HG02852 (cell line): Measurements from ENCODE around the gene WHAMM.
A peak's percentile ranks its signal among the peaks of the same experiment; 100 is the strongest.

ENCODE experiments used
- ATAC-seq: cut with Tn5 transposase; IDR thresholded peaks from one replicate; pipeline ENCODE4 v1.9.1; 2021; ENCODE audit warnings: mild to moderate bottlenecking, moderate library complexity; ENCODE audit not compliant: unreplicated experiment

WHAMM gene

DNA sequence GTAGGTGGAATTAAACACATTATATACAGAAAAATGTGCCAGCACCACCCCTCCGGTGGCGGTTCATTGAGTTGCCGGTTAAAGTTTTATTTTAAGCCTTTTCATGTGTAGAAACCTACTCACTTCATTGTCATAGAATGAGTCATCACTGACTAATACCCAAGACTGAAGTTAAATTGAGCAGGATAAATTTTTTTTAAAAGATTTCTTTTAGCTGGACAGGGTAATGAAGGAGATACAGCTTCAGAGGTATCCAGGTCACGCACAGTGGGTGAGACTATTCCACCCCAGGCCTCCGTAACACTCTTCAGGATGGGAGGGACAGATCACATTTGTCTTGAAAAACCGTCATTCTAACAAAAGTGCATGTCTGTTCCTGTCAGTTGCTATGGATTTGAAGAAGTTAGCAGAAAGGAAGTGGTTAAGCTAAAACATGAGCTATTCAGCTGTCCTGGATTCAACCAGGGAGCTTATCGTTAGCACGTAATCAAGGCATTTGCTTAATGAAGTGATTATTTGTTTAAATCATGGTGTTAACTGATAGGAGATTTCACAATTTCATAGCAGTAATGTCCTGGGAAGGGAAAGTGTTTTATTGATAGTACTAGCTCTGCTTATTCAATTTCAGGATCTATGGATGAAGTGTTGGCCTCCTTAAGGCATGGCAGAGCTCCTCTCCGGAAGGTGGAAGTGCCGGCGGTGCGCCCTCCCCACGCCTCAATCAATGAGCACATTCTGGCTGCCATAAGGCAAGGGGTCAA, 23.4 kb downstream of the WHAMM start:
- ATAC-seq = peak; percentile 84

DNA sequence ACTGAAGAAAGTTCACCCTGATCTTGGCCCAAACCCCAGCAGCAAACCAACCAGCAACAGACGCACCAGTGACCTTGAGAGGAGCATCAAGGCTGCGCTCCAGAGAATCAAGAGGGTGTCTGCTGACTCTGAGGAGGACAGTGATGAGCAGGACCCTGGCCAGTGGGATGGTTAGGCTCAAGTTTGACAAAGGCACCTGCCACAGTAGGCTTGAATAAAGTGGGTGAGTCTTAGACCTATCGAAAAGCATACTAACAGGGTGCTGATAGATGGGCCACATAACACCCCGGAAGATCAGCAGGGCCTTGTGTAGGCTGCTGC, 23.9 kb downstream of the WHAMM start:
- no peak for ATAC-seq

DNA sequence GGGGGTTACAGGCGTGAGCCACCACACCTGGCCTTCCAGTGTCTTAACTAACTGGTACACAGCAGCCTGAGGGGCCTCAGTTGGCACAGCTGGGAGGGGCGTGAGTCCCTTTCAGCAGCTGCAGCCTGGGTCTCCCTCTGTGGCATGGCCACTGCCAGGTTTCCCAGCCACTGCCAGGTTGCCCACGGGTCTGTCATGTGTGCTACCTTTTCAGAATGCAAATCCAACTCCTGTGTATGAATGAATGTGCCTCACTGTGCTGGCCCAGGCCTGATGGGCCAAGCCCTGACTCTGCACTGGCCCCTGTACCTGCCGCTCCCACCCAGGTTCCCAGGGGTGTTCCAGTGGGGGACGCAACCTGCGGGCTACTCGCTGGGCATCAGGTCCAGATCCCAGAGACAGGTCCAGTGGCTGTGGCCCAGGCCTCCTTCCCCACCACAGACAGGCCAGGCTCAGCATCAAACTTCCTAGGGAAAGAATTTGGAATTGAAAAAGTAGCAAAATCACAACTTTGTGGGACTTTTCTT, 26.0 kb downstream of the WHAMM start:
- ATAC-seq = no peak

DNA sequence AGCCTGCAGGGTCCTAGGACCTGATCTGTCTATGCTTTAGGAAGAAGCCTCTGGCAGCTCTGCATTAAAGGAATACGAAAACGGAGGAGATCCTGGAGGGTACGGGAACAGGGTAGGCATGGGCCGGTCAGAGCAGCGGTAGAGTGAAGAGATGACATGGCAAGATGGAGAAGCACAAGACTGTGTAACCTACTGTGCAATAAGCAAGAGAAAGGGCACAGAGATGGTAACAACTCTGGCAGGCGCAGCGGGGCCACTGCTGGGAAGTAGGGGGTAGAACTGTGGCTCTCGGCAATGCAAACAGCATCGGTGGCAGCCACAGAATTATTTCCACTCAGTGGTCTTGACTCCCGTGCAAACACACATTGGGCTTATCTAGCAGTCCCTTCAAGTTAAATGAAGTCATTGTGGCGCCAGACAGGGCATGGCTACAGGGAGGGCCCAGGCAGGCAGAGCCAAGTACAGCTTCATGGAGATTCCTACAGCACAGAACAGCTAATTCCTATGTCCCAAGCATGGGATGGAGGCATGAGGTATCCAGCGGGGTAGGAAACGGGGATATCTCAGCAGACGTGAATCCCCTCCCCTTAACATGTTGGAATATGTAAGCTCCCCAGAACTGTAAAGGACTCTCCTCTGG, 28.8 kb downstream of the WHAMM start:
- ATAC-seq = no peak

DNA sequence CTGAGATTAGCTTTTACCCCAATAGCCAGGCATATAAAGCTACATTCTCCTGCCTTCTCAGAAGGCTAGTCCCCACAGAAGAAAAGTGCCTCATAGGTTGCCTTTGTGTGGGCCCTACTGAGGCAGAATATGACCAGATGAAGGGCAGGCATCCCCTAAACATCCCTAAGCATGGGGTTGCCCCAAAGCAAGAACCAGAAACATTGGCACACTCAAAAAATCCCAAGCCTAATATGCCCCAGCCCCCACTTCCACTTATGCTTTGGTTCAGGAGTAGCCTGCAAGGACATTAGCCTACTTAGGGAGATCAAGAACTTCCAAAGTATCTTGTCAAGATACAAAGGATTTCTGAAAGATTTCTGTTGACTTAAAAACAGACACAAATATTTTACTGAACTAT, 29.7 kb downstream of the WHAMM start:
- no peak for ATAC-seq

DNA sequence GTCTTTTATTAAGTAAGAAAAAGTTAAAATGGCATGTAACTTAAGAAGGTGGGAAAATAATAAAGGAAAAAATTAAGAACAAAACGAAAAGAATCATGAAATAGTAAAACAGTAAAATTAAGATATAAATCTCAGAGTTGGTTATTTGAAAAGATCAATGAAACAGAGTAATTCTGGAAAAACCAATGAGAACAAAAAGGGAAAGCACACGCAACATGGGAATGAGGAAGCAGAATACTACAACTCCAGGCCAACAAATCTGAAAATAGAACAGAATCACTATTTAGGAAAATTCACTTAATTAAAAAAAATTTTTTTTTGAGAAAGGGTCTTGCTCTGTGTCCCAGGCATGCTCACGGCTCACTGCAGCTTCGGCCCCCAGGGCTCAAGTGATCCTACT, 30.7 kb downstream of the WHAMM start:
- ATAC-seq = no peak

DNA sequence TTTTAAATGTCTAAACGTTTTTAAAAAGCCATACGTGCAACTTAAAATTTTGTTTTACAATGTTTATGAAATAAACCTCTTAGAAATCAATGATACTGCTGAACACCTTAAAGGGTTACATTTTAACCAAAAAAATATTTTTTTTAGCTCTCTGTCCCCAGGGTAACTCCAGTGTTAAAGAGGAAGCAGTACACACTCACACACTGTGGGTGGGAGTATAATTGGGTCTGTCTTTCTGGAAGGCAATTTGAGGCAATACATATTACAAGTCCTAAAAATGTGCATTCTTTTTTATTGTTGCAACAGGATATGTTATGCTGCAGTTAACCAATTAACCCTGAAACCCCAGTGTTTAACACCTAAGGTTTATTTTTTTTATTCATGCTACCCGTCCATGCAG, 34.1 kb downstream of the WHAMM start:
- ATAC-seq = no peak

DNA sequence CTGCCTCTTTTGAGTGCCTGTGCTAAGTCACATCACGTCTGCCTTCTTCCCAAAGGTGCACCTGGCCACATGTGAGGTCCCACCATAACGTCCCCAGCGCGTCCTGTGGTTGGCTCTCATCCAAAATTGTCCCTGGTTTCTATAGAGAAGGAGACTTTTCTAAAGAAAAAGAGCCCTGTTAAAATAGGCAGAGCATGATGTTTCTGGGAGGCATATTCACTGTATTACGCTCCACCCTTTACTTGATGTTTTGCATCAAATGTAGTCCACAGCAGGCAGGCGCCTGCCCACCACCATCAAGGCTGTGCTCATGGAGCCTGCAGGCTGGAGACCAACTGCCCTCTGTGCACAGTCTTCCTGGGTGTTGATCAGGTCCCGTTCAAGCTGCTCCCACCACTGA, 36.3 kb downstream of the WHAMM start:
- ATAC-seq = no peak

DNA sequence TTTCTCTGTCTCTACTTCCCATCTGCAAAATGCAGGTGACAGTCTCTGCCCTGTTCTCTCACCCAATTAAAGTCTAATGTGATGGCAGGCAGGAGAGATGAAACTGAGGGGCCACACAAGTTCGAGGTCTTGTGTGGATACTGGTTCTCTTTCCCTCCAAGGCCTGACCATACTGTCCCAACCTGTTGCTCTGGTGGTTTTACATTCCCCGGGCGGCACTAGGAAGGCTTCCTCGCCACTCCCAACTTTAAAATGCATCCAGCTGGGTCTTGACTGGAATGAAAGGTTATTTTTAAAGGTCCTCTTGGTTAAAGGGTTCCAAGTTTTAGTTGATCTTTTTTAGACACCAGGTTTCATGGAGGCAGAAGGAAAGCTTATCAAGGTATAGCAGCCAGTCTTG, 37.2 kb downstream of the WHAMM start:
- no peak for ATAC-seq

DNA sequence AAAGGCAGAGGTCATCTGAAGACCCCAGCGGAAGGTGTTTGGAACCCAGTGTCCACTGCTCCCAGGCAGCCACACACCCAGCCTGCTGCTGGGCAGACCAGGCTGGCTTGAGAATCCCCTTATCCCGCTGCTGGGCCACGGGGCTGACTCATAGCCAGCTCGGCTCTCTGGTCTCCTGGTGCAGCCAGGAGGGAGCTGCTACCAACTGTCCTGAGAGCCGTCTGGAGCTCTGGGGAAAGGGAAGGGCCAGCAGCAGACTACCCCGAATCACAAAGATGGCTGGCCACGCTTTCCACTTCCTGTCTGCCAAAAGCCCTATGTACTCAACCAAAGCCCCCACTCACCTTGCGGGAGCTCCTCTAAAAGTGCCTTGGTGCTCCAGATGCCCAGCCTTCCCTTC, 38.3 kb downstream of the WHAMM start:
- ATAC-seq = no peak

DNA sequence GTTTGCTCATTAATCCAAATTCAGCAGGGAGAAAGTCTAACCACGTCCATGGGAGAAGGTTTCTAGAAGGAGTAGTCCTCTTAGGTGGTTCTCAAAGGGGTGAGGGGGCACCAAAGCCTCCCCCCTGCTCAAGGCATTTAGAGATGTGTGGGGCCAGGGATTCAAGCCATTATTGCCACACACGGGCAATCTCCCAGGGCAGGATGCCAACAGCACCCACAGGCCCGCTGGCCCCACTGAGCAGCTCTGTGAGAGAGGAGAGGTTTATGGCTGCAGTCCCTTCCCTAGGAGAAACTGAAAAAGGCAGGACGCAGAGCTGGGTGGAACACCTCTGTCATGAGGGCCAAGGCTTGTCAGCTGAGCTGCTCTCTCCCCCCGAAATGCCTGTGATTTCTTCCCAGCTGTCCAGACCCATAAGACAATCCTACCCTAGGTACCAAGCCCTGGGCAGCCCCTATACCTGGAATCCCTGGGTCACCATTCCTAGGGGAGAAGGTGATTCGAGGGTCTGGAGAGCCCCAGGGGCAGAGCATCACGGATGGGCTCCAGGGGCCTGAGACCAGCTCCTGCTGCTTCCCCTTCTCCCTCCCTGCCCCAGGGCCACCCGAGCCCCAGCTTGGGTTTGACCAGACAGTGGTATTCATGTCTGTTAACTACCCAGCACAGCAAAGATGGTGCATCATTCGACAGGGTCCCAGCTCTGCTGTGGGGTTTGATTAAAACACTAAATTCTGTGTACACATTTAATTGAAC, 39.0 kb downstream of the WHAMM start:
- ATAC-seq = no peak

DNA sequence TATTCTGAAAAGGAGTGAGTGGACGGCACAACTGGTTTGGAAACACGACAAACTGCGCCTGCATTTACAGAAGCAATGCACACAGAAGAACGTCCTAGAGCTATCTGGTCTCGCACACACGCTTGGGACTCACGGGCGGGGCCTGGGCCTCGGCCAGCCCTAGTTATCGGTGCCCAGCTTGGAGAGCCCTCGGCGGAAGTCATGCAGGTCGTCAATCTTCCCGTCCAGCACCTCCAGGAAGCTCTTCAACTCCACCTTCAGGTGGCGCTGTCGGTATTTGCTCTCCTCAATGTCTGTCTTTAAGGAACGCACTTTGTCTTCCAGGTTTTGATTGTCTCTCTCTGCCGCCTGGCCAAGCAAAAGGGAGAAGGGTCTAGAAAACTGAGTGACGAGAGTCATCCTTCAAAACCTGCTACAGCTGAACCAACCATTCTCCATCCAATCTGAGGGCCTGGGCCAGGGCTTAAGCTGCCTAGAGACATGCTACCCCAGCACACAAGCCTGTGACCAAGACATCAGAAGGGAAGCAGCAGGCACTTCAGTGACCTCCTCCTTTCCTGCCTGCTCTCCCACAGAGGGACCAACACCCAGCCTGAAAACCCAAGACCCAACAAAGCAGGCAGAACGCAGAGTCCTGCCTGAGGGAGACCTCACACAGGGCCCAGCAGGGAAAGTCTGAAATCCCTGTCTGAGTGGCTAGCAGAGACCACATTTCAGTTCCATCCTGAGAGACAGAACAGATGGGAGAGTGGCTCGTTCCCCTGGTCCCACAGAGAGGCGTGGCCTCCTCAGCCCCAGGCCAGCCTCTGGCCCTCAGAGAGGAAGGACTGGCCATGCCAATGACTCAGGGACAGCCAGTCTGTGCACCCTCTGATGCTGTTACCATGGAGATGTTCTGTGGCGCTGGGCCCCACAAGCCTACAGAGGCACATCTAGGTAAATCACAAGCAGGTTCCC, 40.4 kb downstream of the WHAMM start:
- ATAC-seq = no peak

DNA sequence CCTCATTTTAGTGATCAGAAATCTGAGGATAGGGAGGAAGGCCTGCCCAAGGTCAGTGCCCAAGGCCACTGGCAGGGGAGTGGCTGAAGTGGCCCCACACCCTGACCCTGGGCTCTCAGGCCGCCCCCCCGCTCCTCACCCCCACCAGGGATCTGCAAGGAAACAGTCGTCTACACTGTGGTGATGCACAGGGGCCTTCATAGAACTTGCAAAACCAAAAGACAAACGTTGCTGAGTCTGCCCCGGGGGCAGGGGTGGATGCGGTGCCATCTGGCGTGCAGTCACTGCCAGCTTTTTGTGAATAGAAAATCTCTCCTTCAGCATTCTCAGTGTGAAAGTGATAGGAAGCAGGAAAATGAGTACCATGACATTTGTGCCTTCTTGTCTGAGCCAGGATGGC, 41.3 kb downstream of the WHAMM start:
- no peak for ATAC-seq

DNA sequence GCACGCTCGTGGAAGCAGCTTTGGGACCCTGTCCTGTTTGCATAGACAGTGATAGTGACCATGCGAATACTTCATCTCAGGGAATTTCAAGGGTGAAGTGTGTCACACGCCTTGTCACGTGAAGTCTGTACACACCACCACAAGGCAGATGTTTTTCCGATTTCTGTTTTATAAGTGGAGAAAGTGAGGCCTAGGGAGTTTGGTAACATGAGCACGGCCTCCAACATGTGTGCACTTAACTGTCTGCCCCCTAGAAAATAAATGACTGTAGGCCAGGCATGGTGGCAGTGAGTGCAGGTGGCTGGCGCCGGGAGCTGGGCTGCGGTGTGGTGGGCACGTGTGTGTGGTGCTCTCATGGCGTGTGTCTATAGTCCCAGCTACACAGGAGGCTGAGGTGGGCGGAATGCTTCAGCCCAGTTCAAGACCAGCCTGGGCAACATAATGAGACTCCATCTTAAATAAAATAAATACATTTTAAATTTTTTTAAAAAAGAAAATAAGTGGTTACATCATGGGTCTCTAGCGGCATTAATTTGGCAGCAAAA, 42.0 kb downstream of the WHAMM start:
- ATAC-seq = no peak

DNA sequence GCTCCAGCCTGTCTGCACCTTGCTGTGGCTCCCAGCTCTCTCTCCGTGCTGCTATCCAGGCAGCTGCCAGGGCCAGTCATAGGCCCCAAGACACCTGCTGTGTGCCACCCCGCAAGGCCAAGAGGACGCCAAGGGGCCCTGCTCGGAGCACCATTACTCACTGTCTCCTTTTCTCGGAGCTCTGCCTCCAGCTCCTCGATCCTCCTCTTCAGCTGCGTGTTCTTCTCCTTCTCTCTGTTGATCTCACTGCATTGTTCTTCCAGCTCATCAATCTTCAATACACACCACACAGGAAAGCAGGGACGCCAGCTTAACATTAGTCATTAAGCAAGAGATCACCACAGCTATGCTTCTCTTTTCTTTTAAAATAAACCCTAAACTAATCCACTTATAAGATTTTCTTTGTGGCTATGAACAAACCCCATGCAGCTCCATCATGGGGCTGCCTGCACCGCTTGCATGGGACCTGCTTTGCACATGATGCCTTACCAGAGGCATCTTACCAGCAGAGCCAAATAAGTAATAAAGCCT, 42.6 kb downstream of the WHAMM start:
- ATAC-seq = no peak

DNA sequence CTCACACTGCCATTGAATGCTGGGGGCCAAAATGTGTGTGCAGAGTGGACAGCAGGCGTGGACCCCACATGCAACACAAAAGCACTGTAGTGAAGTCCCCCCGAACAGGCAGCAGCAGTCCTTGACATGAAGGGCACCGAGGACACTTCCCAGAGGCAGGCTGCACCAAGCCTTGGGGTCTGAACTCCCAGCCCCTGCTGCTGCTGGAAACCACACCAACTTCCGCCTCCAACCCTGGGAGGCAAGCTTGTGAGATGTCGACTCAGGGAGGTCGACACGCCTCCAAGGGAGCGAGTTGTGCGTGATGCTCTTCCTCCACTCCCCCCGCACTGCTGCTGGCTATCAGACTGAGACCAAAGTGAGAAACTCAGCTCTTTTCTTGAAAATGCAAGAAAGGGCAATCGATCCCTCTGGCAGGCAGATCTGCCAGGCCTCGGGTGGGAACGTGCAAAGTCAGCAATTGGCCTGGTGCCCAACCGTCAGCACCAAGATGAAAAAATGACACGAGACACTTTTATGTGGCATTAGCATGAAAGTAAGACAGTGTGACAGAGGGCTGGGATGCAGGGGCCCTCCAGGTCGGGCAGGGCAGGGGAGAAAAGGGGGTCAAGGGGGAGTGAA, 43.6 kb downstream of the WHAMM start:
- ATAC-seq = no peak

DNA sequence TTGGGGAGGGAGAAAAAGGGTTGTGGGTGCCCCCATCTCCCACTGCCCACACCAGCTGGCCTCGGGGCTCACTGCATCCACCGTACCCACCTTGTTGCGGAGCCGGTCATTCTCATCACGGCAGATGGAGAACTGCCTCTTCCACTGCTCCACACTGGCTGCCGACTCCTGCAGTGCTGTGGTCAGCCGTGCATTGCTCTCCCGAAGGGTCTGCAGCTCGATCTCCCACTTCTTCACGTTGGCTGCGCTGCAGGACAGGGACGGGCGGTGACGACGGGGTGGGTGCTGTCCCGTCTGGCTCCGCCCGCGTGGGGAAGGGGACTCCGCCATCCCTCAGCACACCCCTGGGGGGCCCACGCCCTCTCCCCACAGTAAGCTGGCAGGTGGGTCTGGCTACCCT, 45.1 kb downstream of the WHAMM start:
- ATAC-seq = no peak

DNA sequence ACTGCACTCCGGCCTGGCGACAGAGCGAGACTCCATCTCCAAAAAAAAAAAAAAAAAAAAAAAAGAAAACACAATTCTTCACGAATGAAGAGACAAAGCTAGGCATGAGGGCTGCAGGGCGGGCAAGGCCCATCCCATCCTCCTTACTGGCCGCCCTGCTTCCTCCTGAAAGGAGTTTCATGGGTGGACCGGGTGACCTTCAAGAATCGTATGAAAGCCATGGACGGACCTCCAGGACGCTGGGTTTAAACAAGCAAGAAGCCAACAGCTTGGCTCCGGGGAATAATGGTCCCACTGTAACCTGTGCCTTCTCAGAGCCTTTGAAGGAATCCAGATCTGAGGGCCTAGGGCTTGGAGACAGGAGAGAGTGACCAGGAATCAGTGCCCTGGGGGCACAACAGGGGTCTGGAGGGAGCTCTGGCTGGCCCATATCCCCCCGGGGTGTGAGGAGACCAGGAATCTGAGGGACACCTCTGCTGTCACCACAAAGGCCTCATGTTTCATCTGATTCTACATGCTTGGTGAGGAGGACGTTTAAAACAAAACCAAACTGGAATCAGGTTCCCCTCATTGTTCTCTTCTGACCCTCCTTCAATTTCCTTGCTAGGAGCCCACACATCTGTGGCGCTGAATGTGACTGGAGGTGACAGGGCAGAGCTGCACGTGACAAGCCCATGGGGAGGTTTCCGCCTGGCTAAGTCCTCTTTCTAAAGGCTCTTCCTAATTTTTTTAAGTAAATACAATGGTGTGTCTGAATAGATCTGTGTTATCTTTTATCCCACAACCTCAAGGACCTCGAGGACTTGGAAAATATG, 46.1 kb downstream of the WHAMM start:
- no peak for ATAC-seq
